Tibial nerve (tissue), 3 donors: ENCODE measurements around the gene BNC1.

Experiments used
- CTCF ChIP-seq, 5 experiments: fragments of 200-600 bp in 3 of 5; fragments of 450-650 bp in 2 of 5; sonication (generic) in 3 of 5; IDR thresholded peaks; one replicate each; pipeline ENCODE4 v1.5.1; 2016 to 2019; ENCODE audit warnings: antibody characterized with exemption in 5 of 5, mild to moderate bottlenecking in 3 of 5, moderate library complexity in 2 of 5
- POLR2A ChIP-seq, 2 donors: fragments of 450-650 bp; IDR thresholded peaks; one replicate each; pipeline ENCODE4 v1.6.1; 2017; ENCODE audit warnings: antibody characterized with exemption in 2 of 2, mild to moderate bottlenecking in 2 of 2, moderate library complexity in 2 of 2

GRCh38 chr15:83312071-83312470 is 27.6 kb upstream of the BNC1 start:
- no peak for TF ChIP-seq POLR2A (IDR thresholded peaks at IDR 0.05)
- no peak for TF ChIP-seq CTCF (IDR thresholded peaks at IDR 0.05)
